Measurements from ENCODE around the gene MSI1.

The MSI1 gene

DNA sequence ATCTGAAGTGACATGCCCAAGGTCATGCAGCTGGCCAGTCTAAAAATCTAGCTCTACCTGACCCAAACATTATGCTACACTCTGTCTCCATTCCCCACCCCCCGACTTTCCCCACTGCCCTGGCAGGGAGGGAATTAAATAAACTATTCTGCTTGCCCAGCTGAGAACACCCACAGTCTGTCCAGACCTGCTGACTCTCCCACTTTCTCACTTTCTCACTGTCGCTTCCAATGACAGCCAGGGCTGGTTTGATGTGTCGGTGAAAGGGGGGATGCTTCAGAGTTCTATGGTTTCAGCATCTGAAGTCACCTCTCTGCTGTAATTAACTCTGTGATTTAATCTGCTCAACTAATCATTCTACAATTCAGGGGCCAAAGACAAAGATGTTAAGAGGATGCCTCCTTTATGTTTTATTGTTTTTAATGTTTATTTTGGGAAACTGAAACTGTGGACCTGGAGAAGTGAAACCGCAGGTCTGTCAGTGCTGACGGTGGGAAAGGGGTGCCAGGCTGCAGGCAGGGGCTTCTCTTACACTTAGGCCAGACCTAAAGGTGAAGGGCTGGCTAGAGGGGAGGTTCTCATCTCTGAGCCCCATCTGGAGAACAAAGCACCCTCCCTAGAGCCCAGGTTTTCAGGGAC, 8.1 kb upstream of the MSI1 start:
- no peak for DNase-seq

DNA sequence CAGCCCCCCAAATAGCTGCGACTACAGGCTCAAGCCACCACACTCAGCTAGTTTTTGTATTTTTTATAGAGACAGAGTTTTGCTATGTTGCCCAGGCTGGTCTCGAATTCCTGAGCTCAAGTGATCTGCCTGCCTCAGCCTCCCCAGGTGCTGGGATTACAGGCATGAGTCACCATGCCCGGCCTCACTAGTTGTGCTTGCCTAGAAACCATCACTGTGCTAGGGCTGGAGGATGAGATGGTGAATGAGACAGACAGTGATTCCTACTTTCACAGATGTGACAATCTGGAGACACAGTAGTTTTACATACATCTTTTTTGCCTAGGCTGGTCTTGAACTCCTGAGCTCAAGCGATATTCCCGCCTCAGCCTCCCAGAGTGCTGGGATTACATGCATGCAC, 7.5 kb upstream of the MSI1 start:
- DNase-seq: no peak

DNA sequence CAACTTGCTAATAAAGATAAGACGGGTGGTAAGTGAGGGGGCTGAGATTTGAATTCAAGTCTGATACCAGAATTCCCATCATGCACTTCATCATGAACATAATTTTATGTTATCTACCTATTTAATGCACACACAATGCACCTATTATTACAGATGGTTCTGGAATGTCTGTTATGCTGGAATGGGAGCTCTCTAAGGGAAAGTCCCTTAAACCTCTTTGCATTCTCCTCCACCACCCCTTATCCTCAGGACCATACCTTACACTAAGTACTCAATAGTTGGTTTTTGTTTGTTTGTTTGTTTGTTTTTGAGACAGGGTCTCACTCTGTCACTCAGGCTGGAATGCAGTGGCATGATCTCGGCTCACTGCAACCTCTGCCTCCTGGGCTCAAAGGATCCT, 7.0 kb upstream of the MSI1 start:
- no peak for DNase-seq

DNA sequence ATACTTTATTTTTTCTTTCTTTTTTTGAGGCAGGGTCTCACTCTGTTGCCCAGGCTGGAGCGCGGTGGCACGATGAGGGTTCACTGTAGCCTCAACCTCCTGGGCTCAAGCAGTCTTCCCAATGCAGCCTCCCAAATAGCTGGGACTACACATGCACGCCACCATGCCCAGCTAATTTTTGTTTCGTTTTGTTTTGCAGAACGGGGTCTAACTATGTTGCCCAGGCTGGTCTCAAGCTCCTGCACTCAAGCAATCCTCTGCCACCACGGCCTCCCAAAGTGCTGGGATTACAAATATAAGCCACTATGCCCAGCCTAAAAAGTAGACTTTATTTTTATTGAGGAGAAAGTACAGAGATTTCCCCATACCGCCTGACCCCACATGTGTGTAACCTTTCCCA, 4.7 kb upstream of the MSI1 start:
- no peak for DNase-seq

DNA sequence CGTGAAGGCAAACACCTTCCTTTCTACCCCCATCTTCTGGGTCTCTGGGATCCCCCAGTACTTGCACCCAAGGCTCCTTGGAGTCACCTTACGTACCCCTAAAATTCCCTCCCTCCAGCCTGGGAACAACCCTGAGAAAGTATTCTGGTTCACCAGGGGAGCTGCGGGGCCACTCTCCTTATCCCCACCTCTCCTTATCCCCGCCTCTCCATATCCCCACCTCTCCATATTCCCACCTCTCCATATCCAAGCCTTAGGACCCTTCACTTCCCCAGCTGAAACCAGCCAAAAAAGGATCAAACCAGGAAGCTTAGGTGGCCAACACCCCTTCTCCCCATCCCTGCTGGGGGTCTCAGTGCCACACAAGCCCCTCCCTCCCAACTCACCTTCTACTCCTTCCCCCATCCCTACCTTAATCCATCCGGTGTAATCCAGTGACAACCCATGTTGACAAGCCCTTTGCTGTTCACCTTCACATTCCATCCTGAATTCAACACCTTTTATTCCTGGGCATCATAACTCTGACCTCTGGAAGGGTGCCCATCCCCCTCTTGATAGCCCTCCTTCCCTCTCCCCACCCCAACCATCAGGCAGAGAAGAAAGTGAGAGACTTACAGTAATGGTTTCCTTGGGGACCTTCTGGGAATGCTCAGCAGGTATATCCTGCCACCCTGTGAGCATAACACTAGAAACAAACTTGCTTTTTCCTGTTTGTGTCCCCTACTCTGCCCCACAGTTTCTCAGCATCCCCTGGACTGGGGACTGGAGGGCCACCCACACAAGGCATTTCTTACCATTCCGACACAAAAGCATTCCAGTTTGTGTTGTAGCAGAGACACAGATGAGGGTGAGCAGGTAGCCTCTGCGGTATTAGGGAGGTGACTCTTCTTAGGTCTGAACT, 1.6 kb upstream of the MSI1 start:
- no peak for DNase-seq

DNA sequence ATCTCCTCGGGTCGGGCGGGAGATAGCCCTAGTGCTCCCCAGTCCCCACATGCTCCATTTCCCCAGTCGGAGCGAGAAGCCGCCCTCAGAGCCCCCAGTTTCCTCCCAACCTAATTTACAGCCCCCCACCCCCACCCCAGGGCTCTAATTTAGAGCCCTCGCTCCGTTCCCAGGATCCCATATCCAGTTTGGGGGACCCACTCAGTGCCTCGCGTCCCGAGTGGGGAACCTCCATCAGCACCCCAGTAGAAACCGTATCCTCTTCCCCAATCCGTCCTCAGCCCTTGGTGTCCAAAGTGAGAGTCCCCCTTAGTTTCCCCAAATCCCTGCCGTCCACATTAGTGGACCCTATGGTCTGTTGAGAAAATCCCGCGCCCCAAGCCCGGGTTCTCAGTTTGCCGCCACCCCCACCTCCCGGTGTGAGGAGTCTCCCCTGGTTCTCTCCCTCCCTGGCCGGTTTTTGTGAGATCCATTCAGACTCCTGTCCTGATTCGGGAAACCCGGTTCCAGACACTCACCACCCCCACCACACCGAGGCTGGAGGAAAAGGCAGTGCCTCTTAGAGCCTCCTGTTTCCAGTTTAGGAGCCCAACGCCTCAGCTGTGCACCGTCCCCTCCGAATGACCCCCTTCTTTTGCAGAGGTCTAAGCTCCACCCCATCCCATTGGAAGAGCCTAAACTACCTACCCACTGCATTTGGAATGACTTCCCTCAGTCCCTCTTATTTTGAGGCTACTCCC, 809 bp upstream of the MSI1 start:
- no peak for DNase-seq

DNA sequence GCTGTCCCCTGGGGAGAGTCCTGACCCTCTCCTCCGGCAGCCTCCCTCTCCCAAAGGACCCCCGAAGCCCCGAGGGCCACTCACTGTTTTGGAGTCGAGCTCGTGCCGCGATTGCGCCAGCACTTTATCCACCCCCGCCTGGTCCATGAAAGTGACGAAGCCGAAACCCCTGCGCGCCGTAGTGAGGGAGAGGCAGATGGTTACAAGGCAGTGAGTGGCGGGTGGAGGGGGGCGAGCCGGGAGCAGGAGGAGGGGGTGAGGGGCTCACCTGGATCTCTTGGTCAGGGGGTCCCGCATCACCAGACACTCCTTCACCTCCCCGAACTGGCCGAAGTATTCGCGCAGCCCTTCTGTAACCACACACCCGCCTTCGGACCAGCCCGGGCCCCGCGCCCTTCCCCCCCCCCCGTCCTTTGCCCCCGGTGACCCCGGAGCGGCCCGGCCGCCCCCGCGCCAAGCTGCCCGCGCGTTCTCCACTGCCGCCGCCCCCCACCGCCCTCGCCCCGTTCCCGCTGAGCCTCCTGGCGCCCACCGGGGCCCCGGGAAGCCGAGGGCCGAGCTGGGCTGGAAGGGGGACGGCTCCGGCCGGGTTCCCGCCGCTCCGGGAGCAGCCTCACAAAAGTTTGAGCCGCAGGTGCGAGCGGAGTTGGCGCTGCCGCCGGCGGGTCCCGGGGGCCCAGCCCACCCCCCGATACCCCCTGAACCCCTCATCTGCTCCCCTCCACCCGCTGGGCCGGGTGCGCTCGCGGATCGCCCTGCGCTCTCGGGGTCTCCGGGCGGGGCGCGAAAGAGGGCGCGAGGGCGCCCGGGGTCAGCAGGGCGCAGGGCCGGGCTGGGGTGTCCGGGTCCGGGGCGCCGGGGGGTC, 808 bp downstream of the MSI1 start:
- no peak for DNase-seq

DNA sequence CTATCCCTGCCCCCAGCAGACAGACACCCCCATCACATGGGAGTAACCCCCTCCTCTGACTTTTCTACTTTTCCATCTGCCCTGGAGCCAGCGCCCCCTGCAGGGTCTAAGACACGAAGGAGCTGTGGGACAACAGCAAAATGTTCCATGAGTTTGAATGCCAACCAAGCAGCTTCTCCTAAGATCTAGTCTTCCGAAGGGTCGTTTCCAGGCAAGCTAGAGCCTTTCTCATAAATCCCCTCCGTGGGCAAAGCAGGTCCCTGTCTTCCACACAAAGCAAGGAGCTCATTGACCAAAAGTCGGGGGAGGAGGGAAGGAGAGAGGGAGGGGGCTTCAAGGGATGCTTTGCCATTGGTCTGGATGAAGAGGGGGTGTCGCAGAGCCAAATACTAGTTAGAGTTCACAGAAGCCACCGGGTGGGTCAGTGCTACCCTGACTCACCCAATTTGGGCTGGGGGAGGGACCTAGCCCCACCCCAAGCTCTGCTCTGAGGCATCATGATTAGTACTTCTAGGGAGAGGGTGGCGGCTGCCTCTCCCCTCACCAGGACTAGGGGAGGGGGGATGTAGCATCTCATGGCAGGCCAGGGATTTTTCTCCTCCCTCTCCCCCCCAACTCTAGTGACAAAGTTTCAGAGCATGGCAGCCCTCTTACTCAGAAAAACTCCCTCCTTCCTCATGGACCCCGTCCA, 1.6 kb downstream of the MSI1 start:
- no peak for DNase-seq

DNA sequence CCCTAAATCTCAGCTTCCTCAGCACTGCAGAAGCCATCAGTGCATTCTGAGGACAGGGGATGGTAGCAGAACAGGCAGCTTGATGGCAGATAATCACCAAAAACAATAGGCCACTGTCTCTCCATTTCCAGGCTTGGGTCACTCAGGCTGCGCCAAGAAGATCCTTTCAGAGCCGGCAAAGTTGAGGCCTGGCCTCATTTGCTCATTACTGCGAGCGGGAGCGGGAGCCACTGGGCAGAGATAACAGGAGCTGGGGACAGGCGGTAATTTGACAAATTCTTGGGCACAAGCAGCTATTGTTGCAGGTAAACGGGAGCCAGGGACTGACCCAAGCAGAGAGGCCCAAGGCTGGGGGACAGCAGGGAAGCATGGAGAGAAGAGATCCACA, 2.1 kb downstream of the MSI1 start:
- no peak for DNase-seq

DNA sequence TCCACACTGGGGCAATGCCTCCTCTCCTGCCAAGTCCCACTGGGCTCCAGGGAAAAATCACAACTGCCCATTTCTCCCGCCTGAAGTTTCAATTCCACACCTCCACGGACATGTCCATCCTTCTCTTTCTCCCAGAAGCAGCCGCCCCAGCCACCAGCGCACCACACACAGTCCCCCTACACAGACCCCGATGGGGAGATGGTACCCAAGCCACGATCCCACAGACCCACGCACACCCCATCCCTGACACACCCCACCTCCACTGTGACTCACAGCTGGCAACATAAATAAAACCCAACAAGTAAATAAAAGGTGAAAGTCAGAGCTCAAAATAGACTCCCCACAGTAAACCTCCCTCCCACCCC, 2.6 kb downstream of the MSI1 start:
- DNase-seq: no peak

DNA sequence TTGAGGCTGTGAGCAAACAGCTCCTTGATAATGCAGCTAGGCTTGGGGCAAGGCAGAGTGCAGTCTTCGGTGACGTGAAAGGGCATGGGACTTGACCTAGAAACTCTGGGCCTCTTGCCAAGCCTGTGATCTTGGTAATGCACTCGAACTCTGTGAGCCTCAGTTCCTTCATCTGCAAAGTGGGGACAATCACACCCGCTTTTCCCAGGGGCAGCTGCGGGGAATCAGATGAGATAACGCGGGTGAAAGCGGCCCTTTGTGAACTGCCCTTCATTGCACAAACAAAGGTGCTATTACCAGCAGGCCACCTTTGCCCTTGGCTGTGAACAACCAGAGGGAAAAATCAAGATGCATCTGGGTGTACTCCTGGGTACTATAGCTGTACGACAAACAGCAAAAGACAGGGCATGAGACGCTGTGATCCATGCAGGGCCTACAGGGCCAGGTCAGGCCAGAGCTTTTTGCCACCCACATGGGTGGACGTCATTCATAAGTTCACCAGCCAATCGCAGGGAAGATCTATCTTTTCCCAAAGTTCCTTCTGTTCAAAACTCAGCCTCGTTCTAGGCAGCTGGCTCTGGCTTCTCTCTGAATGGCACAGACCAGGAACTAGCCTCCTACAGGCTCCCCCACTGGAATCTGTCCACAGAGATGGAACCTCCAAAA, 3.2 kb downstream of the MSI1 start:
- DNase-seq: no peak

DNA sequence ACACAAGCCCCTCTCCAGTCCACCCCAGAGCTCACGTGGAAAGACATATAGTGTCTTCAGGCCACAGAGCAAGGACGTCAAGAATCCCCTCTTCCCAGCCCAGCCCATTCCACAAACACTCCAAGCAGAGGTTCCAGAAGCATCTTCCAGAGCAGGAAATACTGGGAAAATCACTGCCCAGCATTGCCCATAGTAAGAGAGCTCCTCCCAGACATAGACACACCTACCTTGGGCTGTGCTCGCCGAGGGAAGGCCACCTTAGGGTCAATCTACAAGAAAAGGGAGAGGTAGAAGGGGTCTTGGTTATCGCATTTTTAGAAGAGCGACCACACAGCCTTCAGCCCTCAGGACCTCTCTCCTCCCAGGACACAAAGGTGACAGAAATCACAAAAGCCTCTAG, 4.5 kb downstream of the MSI1 start:
- DNase-seq: no peak

DNA sequence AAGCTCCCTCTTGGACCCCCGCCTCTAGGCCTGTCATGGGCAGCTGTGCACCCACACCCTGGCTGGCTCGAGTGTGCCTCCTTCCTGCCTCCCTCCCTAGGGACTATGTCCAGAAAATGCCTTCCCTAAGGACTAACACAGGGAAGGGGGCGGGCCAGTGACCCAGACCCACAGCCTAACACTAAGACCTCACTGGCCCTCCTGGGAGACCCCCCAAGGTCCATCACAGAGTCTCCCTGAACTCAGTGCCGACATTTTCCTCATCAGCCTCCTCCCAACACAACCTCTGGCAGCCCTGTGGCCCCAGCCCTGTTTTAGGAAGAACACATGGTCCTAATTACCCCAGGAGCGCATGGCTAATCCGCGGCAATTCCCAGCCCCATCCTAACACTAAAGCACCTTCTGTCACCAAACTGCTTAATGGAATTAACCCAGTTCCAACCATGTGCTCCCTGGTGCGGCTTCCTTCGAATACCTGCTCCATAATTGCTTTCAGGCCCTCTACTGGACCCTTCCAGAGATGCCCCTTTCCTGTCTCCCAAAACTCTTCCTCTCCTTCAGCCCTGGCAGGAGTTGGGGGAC, 5.6 kb downstream of the MSI1 start:
- no peak for DNase-seq

DNA sequence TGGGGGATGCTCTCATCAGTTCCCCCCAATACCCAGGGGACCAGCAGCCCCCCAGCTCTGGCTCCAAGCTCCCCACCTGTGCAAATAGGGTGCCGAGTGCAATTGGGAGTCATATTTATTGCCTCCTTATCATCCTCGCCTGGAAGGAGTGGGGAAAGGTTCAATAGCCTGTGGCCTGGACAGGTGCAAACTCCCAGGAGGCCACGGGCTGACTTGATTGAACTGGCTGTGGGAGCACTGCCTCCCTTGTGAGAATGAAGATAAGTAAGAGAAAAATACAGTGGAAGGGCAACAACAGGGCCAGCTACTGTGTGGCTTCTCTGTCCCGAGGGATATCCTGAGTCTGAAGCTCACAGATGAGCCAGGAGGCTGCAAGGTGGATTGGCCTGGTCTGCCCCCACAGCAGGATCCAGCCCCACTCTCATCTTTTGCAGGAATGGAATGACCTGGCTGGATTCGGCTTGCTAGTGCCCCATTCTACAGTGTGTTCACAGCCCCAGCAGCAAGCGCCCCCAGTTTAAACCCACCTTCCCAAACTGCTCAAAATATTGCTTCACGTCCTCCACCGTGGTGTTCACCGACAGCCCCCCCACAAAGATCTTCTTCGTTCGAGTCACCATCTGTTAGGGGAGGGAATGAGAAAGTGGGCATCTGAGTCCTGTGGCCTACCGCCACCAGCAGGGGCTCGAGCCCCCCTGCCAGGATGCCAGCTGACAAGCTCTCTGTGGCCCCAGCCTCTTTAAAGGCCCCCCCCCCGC, 6.3 kb downstream of the MSI1 start:
- DNase-seq: no peak

DNA sequence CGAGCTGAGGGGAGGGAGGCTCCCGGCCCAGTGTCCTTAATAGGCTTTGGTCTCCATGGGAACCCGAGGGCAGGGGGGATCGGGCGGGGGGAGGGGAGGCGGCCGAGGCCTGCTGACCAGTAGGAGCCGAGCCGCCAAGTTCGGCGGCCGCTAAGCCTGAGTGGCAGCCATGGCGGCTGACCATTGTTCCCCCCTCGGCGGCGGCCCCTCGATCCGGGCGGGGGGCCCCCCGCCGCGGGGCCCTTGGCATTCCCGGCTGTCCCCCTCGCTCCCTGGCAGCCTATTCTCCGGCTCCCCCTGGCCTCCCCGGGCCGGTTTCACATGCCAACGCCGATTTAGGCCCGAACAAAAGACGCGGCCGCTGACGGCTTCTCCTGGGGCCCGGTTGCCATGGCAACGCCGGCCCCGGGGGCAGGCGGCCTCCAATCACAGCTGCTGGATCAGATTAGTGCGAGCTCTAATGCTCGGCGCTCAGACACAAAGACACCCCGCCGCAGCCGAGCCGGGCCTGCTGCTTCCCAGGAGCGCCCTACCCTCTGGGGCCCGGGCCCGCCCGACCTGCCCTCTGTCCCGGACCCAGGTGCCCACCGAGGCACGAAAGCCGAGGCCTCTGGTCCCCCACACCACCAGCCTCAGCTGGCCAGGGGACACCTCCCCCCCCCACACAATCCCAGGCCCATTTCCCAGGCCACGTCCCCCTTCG, 7.3 kb downstream of the MSI1 start:
- no peak for DNase-seq

DNA sequence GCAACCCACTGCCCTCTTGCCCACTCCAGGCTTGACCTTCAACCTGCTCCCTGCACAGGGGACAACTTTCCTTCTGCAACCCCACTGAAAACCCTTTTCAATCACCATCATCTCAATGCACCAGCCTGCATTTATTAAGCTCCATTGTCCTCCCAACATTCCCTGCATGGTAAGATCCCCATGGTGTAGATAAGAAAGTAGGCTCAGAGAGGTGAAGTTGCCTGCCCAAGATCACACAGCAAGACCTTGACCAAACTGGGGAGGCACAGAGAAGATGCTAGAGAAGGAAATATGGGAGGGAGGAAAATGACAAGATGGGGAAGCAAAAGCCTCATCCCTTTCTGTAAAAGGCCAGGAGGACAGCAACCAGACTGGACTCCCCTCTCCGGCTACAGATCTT, 9.8 kb downstream of the MSI1 start:
- no peak for DNase-seq

DNA sequence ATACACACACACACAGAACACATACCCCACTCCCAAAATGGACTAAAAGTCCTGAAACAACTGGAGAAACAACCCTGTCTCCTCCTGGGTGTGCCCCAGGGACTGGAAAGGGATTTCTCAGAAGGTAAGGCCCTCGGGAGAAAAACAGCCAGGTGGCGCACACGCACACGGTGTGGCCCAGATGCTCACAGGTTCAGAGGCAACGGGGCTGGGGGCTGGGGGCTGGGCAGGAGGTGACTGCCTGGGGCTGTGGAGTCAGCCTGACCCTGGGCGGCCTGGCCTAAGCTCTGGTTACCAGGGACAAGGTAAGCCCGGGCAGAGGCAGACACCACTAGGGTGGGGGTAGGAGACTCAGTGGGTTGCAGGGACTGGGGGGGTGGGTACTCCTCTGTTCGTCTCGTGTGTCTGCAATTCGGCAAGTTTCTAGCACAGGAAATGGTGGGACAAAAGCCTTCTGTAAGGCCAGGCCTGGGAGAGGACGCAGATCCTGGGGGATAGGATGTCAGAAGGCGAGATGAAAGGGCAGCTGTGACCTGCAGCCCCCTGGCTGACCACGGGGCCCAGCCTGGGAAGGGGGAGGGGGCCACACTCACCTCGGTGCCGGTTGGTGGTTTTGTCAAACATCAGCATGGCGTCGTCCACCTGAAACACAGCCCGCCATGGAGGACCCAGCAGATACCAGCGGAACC, 10.4 kb downstream of the MSI1 start:
- DNase-seq: no peak

DNA sequence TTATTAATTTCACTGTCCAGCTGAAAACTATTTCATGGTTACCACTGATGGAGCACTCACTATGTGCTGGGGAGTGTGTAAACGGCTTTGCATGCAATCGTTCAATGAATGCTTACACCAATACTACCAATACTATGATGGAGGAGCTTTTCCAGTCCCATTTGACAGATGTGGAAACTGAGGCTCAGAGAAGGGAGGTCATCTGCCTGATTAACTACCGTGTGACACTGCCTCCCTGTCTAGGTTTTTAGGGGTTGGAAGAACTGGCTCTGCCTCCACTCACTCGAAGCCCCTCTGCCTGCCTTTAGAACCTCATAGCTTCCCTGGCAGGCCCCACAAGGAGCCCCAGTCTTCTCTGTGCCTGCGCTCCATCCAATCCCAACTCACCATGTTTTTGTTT, 11.9 kb downstream of the MSI1 start:
- no peak for DNase-seq

DNA sequence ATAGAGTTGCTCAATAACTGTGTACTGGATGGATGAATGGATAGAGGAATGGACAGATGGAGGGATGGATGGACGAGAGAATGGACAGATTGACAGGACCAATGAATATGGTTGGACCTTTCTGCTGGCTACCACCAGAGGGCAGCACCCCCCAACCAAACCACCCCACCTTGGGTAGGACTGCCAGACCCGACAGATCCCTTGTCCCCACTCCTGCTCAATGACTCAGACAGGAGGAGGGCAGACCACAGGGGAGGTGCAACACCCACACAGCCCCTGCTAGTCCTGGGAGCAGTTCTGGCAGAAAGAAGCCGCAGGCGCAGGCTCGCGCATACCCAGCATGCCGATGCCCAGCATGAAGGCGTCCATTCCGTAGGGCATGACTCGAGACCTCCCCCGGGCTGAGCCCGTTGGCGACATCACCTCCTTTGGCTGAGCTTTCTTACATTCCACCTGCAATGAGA, 12.4 kb downstream of the MSI1 start:
- peak; percentile 46 for DNase-seq
